Activated B cell treated with CpG ODN at 0.5 μM for 24 hours (primary cell): ENCODE results near the gene MPP7. TPM values are rescaled to one million over a fixed set of nuclear protein-coding genes. Genes with fewer than 3 reads are reported as not detected.
A peak's percentile ranks its signal among the peaks of the same experiment; 100 is the strongest.

Experiments
- ATAC-seq: fragments of 200-7000 bp; cut with Tn5 transposase; one replicate; pipeline ENCODE4 v1.10.0; 2021; ENCODE audit warnings: low read depth, mild to moderate bottlenecking, moderate library complexity
- CTCF ChIA-PET: fragments of 350-600 bp; sonication (Branson Sonifier 250); formaldehyde crosslinking; loops from one replicate; lab custom pipeline; 2021; ENCODE audit warnings: antibody characterized with exemption; lab: Charles Lee
- POLR2A ChIA-PET: fragments of 350-600 bp; sonication (Branson Sonifier 250); formaldehyde crosslinking; loops from one replicate; lab custom pipeline; 2021; ENCODE audit warnings: antibody characterized with exemption; lab: Charles Lee
- DNase-seq: peaks from one replicate; pipeline ENCODE4 v3.0.0; 2022
- H3K27ac Mint-ChIP-seq: one replicate; pipeline ENCODE4 v1.8.0; 2020; ENCODE audit warnings: mixed read lengths
- H3K27me3 Mint-ChIP-seq: one replicate; pipeline ENCODE4 v1.8.0; 2021; ENCODE audit warnings: mixed read lengths
- H3K36me3 Mint-ChIP-seq: one replicate; pipeline ENCODE4 v1.8.0; 2021; ENCODE audit warnings: low read depth, mixed read lengths
- H3K4me1 Mint-ChIP-seq: one replicate; pipeline ENCODE4 v1.8.0; 2021; ENCODE audit warnings: mixed read lengths
- H3K4me3 Mint-ChIP-seq: one replicate; pipeline ENCODE4 v1.8.0; 2020; ENCODE audit warnings: mild to moderate bottlenecking, mixed read lengths
- H3K9me3 Mint-ChIP-seq: one replicate; pipeline ENCODE4 v1.8.0; 2020; ENCODE audit warnings: mixed read lengths
- intact Hi-C: fragments of 100-400 bp; cut with micrococcal nuclease; formaldehyde crosslinking; loops from one replicate; pipeline ENCODE4 v1.15.1; 2024
- total RNA-seq: library from RNA; stranded (reverse); gene quantifications from 2 replicates; pipeline ENCODE4 v1.2.3, GENCODE V29; 2022
- TF ChIP-seq, protein P1 (sequence below): fragments of 200-600 bp; IDR thresholded peaks from one replicate; pipeline ENCODE4 v1.8.0; 2022; ENCODE audit warnings: antibody characterized with exemption, mild to moderate bottlenecking

Gene MPP7
- total RNA-seq, 1 donor from 2014 or later: 8.3 TPM

DNA sequence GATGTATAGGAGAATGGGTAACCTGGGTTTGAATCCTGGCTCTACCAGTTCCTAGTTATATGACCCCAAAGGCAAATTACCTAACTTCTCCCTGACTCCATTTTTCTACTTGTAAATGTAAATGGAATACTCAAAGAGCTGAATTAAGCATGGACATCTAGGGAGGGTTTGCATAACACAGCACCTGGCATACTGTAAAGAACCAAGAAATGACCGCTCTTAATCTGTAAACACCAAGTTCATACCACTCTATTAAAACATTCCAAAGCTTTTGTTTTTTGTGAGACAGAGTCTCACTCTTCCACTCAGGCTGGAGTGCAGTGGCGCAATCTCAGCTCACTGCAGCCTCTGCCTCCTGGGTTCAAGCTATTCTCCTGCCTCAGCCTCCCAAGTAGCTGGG is 19.6 kb downstream of the MPP7 start:
- ATAC-seq (no peak), DNase-seq (no peak)
- no peak overlapping the region for H3K4me3 Mint-ChIP-seq
- peaks cover 15% of the 10 kb centered on the region for H3K4me1 Mint-ChIP-seq
- no peaks in the 10 kb centered on the region for H3K36me3 Mint-ChIP-seq
- H3K27me3 Mint-ChIP-seq: no peaks in the 10 kb centered on the region
- CTCF ChIA-PET: interaction anchor here (1.1 kb wide), 1 partner anchor 18 kb away, joined by 3 read pairs; no protein-coding TSS in a partner anchor
- H3K27ac Mint-ChIP-seq: no peak overlapping the region
- no peaks in the 10 kb centered on the region for H3K9me3 Mint-ChIP-seq
- intact Hi-C loops: no loop called here
- POLR2A ChIA-PET: no interaction called here
- TF ChIP-seq, protein P1, sequence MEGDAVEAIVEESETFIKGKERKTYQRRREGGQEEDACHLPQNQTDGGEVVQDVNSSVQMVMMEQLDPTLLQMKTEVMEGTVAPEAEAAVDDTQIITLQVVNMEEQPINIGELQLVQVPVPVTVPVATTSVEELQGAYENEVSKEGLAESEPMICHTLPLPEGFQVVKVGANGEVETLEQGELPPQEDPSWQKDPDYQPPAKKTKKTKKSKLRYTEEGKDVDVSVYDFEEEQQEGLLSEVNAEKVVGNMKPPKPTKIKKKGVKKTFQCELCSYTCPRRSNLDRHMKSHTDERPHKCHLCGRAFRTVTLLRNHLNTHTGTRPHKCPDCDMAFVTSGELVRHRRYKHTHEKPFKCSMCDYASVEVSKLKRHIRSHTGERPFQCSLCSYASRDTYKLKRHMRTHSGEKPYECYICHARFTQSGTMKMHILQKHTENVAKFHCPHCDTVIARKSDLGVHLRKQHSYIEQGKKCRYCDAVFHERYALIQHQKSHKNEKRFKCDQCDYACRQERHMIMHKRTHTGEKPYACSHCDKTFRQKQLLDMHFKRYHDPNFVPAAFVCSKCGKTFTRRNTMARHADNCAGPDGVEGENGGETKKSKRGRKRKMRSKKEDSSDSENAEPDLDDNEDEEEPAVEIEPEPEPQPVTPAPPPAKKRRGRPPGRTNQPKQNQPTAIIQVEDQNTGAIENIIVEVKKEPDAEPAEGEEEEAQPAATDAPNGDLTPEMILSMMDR: no peak

GRCh38 chr10:28282336-28282735 is 20.5 kb downstream of the MPP7 start:
- intact Hi-C loops: no loop called here
- no peaks in the 10 kb centered on the region for H3K36me3 Mint-ChIP-seq
- CTCF ChIA-PET: interaction anchor here (0.6 to 1.4 kb wide), 2 partner anchors 31 to 111 kb away, joined by 3 read pairs; no protein-coding TSS in a partner anchor
- peak overlapping the region; percentile 8 for H3K27ac Mint-ChIP-seq
- no peaks in the 10 kb centered on the region for H3K9me3 Mint-ChIP-seq
- no peaks in the 10 kb centered on the region for H3K27me3 Mint-ChIP-seq
- no peak for DNase-seq
- H3K4me1 Mint-ChIP-seq: peaks cover 15% of the 10 kb centered on the region
- POLR2A ChIA-PET: no interaction called here
- TF ChIP-seq, protein P1: no peak
- ATAC-seq: peak; percentile 28
- peak overlapping the region; percentile 20 for H3K4me3 Mint-ChIP-seq

GRCh38 chr10:28281726-28282315 is 21.0 kb downstream of the MPP7 start:
- DNase-seq (no peak), ATAC-seq (no peak)
- ChIA-PET POLR2A (no interaction called here), CTCF (interaction anchor here (0.6 to 1.4 kb wide), 2 partner anchors 31 to 112 kb away, joined by 3 read pairs; no protein-coding TSS in a partner anchor)
- Mint-ChIP-seq H3K4me1 (peaks cover 15% of the 10 kb centered on the region), H3K4me3 (peak overlapping the region; percentile 20), H3K27me3 (no peaks in the 10 kb centered on the region), H3K36me3 (no peaks in the 10 kb centered on the region), H3K9me3 (no peaks in the 10 kb centered on the region), H3K27ac (peak overlapping the region; percentile 8)
- intact Hi-C loops: no loop called here
- TF ChIP-seq, protein P1: no peak

GRCh38 chr10:28280652-28281051 is 22.2 kb downstream of the MPP7 start:
- ChIA-PET POLR2A (no interaction called here), CTCF (no interaction called here)
- peaks cover 15% of the 10 kb centered on the region for H3K4me1 Mint-ChIP-seq
- intact Hi-C loops: no loop called here
- no peak for ATAC-seq
- no peaks in the 10 kb centered on the region for H3K36me3 Mint-ChIP-seq
- H3K9me3 Mint-ChIP-seq: no peaks in the 10 kb centered on the region
- H3K27ac Mint-ChIP-seq: no peak overlapping the region
- no peak for DNase-seq
- H3K4me3 Mint-ChIP-seq: no peak overlapping the region
- H3K27me3 Mint-ChIP-seq: no peaks in the 10 kb centered on the region
- TF ChIP-seq, protein P1: no peak

DNA sequence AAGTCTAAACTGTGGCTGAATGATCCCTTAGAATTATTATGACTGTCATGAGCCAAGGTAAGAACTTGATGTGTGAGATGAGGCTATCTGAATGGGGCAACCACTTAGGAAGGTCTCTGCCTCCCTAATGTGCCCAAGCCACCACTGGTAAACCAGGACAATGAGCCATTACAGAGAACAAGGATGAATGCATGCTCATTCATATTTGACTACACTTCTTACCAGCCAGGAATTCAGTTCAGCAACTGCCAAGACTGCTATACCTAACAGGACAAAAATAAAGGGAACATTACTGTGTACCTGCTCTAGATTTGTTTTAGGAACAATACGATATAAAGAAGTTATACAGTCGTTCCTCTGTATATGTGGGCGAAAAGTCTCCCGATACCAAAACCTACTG is 23.0 kb downstream of the MPP7 start:
- TF ChIP-seq, protein P1: no peak
- no peak overlapping the region for H3K27ac Mint-ChIP-seq
- DNase-seq (no peak), ATAC-seq (no peak)
- H3K4me3 Mint-ChIP-seq: no peak overlapping the region
- H3K36me3 Mint-ChIP-seq: no peaks in the 10 kb centered on the region
- no peaks in the 10 kb centered on the region for H3K27me3 Mint-ChIP-seq
- POLR2A ChIA-PET: no interaction called here
- peaks cover 15% of the 10 kb centered on the region for H3K4me1 Mint-ChIP-seq
- H3K9me3 Mint-ChIP-seq: no peaks in the 10 kb centered on the region
- intact Hi-C loops: no loop called here
- CTCF ChIA-PET: no interaction called here
